Activated CD8-positive, alpha-beta memory T cell treated with anti-CD3 and anti-CD28 coated beads for 1 hour (primary cell): ENCODE data around the gene PIAS4.
"Not testable (repeated sequence)": the region's sequence is repeated elsewhere in the genome, so short reads cannot be mapped to it uniquely, and the experiment has no call there.

Experiments
- DNase-seq, 2 donors: peaks; one replicate each; pipeline ENCODE4 v3.0.0-alpha.2; 2020; ENCODE audit warnings: low read depth in 1 of 2; ENCODE audit errors: extremely low read depth in 1 of 2

PIAS4 gene

DNA sequence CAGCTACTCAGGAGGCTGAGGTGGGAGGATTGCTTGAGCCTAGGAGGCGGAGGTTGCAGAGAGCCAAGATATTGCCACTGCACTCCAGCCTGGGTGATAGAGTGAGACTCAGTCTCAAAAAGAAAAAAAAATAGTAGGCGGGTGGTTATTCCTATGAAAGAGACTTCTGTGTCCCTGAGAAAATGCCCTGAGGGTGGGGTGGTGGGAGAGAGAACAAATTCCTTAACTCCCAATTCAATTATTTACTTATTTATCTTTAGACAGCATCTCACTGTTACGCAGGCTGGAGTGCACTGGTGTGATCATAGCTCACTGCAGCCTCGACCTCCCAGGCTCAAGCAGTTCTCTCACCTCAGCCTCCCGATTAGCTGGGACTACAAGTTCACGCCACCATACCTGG, 11.9 kb upstream of the PIAS4 start:
- DNase-seq, result no peak

DNA sequence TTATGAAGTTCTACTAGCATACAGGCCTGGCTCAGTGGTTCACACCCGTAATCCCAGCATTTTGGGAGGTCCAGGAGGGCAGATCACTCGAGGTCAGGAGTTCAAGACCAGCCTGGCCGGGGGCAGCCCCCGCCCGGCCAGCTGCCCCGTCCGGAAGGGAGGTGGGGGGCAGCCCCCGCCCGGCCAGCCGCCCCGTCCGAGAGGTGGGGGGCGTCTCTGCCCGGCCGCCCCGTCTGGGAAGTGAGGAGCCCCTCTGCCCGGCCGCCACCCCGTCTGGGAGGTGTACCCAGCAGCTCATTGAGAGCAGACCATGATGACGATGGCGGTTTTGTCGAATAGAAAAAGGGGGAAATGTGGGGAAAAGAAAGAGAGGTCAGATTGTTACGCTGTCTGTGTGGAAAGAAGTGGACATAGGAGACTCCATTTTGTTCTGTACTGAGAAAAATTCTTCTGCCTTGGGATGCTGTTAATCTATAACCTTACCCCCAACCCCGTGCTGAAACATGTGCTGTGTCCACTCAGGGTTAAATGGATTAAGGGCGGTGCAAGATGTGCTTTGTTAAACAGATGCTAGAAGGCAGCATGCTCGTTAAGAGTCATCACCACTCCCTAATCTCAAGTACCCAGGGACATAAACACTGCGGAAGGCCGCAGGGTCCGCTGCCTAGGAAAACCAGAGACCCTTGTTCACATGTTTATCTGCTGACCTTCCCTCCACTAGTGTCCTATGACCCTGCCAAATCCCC, 8.7 kb upstream of the PIAS4 start:
- DNase-seq, result not testable (repeated sequence)

DNA sequence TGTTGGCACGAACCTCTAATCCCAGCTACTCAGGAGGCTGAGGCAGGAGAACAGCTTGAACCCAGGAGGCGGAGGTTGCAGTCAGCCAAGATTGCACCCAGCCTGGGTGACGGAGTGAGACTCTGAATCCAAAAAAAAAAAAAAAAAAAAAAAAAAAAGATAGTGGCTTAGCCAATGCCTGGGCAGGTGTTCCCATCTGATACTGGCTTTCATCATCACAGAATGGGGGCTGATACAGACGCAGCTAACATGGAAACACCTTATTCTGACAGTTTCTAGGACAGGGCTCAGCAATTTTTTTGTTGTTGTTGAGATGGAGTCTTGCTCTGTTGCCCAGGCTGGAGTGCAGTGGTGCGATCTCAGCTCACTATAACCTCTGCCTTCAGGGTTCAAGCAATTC, 6.7 kb upstream of the PIAS4 start:
- not testable (repeated sequence) for DNase-seq

DNA sequence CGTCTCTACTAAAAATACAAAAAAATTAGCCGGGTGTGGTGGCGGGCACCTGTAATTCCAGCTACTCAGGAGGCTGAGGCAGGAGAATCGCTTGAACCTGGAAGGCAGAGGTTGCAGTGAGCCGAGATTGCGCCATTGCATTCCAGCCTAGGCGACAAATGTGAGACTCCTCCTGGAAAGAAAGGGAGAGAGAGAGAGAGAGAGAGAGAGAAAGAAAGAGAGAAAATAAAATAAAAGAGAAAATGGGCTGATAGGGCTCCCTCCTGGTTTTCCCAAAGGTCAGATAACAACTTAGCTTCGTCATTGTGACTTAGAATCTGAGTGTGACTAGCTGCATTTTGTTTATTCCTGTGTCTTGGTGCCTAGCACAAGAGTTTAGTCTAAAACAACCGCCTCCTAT, 2.1 kb upstream of the PIAS4 start:
- DNase-seq, result not testable (repeated sequence)

GRCh38 chr19:4007836-4008539, 452 bp downstream of the PIAS4 start:
- no peak for DNase-seq

DNA sequence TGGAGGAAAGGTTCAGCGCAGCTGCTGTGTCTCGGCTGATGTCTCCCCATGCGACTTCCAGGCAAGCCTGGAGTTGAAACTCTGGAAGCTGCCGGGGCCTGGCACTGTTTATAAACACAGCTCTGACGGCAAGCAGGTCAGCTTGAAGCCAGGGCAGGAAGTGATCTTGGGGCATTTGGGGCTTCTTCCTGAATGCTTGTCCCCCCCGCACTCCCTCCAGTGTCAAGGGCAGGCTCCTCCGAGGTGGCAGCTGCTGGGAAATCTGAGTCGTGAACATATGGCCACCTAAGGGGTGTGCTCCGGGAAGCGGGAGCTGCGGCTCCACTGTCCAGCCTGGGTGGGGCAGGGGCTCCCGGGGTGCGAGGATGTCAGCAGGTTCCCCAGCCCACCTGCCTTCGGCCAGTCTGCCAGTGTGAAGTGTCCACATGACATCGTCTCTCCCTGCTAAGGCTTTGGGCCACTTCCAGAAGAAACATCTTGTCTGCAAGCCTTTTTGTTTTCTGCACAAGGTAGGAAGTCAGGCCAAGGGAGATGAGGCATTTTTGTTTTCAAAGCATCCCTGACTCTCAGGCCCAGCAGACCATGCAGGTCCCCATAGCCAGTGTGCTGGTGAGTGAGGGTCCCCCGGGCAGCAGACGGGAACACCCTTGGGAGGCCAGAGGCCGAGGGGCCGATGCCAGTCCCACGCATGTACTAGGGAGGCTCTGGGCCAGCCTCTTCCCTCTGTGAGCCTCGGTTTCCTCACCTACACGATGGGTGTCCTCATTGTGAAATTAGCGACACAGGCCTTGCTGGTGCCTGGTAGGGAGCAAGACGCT, 2.7 kb downstream of the PIAS4 start:
- no peak for DNase-seq

DNA sequence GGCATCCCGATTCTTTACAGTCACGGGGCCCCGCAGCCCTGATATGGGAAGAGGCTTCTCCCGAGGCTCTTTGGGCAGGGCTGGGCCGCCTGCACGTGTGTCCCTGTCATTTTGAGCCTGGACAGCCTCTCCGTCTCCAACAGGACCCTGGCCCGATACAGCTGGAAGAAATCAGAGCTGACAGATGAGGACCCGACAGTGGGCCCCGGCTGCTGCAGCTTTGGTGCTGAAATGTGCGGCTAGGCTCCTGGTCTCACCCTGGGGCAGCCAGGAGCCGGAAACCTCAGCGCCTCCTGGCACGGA, 3.2 kb downstream of the PIAS4 start:
- no peak for DNase-seq

DNA sequence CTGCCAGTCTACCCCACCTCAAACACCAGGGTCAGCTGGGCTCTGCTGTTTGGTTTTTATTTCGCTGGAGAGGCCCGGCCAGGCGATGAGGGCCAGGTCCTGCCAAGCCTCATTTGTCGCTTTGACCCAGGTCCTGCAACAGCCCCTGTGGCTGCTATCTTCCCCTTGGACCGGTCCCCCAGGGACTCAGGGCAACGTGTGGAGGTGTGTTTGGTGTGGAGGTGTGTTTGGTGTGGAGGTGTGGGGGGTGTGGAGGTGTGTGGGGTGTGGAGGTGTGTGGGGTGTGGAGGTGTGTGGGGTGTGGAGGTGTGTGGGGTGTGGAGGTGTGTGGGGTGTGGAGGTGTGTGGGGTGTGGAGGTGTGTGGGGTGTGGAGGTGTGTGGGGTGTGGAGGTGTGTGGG, 3.9 kb downstream of the PIAS4 start:
- DNase-seq, result not testable (repeated sequence)

GRCh38 chr19:4012092-4012974, 4.8 kb downstream of the PIAS4 start:
- no peak for DNase-seq

DNA sequence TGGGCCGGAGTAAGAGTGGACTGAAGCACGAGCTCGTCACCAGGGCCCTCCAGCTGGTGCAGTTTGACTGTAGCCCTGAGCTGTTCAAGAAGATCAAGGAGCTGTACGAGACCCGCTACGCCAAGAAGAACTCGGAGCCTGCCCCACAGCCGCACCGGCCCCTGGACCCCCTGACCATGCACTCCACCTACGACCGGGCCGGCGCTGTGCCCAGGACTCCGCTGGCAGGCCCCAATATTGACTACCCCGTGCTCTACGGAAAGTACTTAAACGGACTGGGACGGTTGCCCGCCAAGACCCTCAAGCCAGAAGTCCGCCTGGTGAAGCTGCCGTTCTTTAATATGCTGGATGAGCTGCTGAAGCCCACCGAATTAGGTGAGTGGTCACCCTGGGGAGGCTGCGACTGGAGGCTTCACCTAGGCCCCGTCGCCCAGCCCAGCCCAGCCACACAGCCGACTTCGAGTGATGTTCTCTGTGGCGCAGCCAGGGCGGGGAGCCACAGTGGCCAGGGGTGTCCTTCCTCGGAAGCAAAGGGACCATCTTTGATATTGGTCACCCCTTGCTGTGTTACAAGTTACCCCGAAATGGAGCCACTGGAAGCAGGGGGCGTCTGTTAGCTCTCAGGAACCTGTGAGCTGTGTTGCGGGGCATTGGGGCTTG, 5.6 kb downstream of the PIAS4 start:
- no peak for DNase-seq

- no peak for DNase-seq
Measured at GRCh38 chr19:4013886-4014540, 6.5 kb downstream of the PIAS4 start.

- DNase-seq, result no peak
Measured at GRCh38 chr19:4014541-4015491, 7.3 kb downstream of the PIAS4 start.

GRCh38 chr19:4015705-4016402, 8.3 kb downstream of the PIAS4 start:
- DNase-seq, result no peak

DNA sequence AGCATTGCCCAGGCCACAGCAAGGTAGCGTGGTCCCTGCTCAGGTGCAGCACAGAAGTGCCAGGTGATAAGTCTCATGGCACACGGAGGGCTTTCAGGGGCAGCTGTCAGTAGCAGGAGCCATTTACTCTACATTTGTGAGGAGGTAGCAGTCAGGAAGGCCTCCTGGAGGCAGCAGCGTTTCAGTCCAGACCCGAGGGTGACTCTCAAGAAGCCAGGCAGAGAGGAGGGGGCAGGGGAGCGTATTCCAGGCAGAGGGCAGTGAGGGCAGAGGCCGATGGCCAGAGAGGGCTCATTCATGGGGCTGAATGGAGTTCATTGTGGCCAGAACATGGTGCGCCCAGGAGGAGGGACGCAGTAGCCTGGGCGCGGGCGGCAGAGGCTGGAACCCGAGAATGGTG, 8.9 kb downstream of the PIAS4 start:
- no peak for DNase-seq

- no peak for DNase-seq
Measured at GRCh38 chr19:4016903-4017638, 9.5 kb downstream of the PIAS4 start.

DNA sequence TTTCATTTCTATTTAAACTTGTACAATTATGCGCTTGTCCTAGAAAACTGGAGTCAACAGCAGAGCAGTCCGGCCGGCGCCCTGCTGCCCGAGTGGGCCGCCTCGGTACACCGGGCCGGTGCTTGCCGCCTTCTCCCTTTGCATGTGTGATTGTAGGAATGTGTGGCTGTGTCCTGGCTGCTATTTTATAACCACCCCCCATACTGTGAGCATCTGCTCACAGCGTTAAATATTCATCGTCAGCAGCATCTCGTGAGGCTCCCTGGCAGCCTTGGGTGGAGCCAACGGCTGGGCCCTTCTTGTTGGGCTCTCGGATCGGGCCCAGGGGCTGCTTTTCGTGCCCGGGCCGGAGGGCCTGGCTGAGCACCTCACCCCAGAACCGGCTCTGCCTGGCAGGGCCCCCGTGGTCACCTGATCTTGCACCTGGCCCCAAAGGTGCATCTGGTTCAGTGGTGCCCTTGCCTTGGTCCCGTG, 10.6 kb downstream of the PIAS4 start:
- no peak for DNase-seq

DNA sequence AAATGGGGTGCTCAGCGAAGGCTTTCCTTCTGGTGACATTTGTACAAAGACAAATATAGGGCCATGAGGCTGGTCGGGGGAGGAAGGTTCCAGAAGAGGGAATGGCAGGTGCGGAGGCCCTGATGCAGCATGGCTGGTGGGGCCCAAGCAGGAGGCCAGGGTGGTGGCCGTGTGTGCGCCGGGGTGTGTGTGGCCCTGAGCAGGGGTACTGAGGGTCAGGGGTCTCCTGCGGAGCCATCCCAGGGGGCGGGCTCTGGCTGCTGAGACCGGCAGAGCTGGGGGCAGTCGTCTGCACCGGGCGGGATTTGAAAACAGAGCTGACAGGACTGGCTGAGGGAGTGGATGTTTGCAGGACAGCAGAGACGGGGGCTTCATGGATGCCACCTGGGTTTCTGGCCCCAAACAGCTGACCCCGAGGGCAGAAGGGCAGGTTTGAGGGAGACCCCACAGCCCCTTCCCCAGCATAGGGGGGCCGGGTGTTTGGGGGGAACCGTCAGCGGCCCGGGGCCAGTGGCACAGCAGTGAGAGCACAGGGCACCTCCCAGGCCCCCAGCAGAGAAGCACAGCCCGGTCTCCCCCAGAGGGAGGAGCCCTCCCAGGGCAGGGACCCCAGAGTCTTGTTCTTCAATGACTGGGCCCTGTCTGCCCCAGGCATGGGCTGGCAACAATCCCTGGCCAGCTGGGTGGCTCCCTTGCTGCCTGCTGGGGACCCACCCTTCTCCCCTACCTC, 11.4 kb downstream of the PIAS4 start:
- DNase-seq, result no peak
